Keratinocyte (primary cell): ENCODE measurements around the gene ZNF710.

Experiments
- EZH2 ChIP-seq: IDR thresholded peaks from one replicate; pipeline ENCODE4 v1.6.1; 2012; ENCODE audit warnings: inconsistent platforms, mild to moderate bottlenecking, low read length, moderate library complexity
- TF ChIP-seq, protein P1 (sequence below), 3 experiments: IDR thresholded peaks in 1 of 3; conservative IDR thresholded peaks in 1 of 3; optimal IDR thresholded peaks in 1 of 3; 2 replicates in 2 of 3; 3 replicates in 1 of 3; pipeline versions ENCODE3 to v1.5.1; 2011; ENCODE audit warnings: low read length in 3 of 3, mild to moderate bottlenecking in 3 of 3, moderate library complexity in 2 of 3, control low read depth in 1 of 3, inconsistent platforms in 1 of 3; ENCODE audit not compliant: insufficient read depth in 2 of 3; ENCODE audit errors: extremely low read depth in 1 of 3

DNA sequence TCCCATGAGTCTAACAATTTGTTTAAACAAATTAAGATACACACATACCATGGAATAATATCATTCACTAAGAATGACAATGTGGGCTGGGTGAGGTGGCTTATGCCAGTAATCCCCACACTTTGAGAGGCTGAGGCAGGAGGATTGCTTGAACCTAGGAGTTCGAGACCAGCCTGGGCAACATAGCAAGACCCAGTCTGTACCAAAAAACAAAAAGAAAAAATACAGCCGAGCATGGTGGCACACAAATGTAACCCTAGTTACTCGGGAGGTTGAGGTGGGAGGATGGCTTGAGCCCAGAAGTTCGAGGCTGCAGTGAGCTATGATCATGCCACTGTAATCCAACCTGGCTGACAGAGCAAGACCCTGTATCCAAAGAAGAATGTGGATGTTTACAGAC, 4.0 kb upstream of the ZNF710 start:
- TF ChIP-seq, protein P1, sequence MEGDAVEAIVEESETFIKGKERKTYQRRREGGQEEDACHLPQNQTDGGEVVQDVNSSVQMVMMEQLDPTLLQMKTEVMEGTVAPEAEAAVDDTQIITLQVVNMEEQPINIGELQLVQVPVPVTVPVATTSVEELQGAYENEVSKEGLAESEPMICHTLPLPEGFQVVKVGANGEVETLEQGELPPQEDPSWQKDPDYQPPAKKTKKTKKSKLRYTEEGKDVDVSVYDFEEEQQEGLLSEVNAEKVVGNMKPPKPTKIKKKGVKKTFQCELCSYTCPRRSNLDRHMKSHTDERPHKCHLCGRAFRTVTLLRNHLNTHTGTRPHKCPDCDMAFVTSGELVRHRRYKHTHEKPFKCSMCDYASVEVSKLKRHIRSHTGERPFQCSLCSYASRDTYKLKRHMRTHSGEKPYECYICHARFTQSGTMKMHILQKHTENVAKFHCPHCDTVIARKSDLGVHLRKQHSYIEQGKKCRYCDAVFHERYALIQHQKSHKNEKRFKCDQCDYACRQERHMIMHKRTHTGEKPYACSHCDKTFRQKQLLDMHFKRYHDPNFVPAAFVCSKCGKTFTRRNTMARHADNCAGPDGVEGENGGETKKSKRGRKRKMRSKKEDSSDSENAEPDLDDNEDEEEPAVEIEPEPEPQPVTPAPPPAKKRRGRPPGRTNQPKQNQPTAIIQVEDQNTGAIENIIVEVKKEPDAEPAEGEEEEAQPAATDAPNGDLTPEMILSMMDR (optimal IDR thresholded peaks at IDR 0.05 in 1 of 3, IDR thresholded peaks at IDR 0.05 in 1 of 3, conservative IDR thresholded peaks at IDR 0.05 in 1 of 3; ENCODE audit: extremely low read depth in 1 of 3, insufficient read depth in 2 of 3, low read length in 3 of 3), result no peak
- TF ChIP-seq EZH2, result no peak
